Loucy (cell line): ENCODE data around the gene DKK3.

ENCODE experiments used
- EZH2phosphoT487 ChIP-seq: fragments of 200-600 bp; IDR thresholded peaks from 2 replicates; pipeline ENCODE4 v1.6.1; 2018; ENCODE audit warnings: antibody characterized with exemption, mild to moderate bottlenecking, moderate library complexity, borderline replicate concordance
- TF ChIP-seq, protein P1 (sequence below): fragments of 200-600 bp; sonication (generic); conservative IDR thresholded peaks from 2 replicates; pipeline ENCODE4 v1.5.1; 2014; ENCODE audit warnings: mild to moderate bottlenecking, antibody characterized with exemption, low read length

DNA sequence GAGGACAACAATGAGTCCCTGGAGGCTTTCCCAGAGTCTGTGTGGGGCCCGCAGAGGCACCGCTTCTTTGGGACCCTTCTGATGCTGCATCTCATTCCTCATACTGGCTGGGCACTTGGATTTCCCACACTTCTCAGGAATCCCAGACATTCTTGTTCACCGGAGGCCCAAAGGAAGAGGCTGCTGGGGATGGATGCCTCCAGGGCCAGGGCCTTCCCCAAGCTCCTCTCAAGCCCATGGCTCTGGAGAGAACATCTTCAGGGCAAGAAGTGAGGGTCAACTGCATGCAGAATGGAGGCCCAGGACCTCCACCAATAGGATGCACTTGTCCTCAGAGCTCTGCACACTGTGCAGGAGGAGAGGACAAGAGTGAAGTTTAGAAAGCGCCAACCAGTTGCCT, 34.6 kb downstream of the DKK3 start:
- TF ChIP-seq, protein P1, sequence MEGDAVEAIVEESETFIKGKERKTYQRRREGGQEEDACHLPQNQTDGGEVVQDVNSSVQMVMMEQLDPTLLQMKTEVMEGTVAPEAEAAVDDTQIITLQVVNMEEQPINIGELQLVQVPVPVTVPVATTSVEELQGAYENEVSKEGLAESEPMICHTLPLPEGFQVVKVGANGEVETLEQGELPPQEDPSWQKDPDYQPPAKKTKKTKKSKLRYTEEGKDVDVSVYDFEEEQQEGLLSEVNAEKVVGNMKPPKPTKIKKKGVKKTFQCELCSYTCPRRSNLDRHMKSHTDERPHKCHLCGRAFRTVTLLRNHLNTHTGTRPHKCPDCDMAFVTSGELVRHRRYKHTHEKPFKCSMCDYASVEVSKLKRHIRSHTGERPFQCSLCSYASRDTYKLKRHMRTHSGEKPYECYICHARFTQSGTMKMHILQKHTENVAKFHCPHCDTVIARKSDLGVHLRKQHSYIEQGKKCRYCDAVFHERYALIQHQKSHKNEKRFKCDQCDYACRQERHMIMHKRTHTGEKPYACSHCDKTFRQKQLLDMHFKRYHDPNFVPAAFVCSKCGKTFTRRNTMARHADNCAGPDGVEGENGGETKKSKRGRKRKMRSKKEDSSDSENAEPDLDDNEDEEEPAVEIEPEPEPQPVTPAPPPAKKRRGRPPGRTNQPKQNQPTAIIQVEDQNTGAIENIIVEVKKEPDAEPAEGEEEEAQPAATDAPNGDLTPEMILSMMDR = no peak
- TF ChIP-seq EZH2phosphoT487 = no peak
